ENCODE measurements around the gene MCAM. TPM values are rescaled to one million over a fixed set of nuclear protein-coding genes. Genes with fewer than 3 reads are reported as not detected.

The MCAM gene
- total RNA-seq, 1 experiment from 2014 or later, result 365 TPM

DNA sequence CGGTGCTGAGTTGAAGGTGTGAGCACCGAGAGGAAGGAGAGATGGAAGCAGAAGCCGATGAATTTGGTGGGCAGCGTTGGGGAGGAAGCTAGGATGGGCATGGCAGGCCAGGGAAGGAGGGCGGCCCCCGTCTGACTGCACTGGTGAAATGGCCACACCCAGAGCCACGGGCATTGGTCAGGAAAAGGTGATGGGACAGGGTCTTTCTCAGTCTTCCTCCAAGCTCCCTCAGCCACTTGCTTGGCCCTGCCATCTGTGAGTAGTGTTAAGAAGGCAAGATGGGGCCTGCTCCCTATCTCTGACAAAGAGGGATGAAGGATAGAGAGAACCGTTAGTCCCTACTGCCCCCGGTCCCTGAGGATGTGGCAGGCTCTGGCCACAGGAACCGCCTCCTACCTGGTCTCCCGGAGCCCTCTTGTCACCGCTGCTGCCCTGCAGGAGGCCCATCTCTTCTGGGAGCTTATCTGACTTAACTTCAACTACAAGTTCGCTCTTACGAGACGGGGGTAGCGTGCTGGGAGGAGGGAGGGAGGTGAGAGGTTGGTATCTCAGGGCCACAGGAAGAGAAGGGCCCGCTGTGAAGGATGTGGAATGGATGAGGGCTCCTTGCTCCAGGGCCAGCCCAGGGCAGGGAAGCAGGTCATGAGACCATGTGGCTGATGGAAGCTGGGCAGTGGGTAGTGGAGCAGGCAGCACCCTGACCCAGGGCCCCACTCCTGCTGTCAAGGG lies 6.8 kb downstream of the MCAM start:
- no peak for DNase-seq (ENCODE audit: low read depth)

DNA sequence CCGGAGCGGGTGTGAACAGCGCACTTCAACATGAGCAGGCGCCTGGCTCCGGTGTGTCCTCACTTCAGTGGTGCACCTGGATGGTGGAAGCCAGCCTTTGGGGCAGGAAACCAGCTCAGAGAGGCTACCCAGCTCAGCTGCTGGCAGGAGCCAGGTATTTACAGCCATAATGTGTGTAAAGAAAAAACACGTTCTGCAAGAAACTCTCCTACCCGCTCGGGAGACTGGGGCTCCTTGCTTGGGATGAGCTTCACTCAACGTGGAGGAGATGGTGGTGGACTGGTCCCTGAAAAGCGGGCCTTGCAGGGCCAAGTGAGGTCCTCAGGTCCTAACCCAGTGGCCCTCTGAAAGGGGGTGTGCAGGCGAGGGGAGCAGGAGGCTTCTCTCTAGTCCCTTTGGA lies 7.5 kb downstream of the MCAM start:
- no peak for DNase-seq (ENCODE audit: low read depth)

DNA sequence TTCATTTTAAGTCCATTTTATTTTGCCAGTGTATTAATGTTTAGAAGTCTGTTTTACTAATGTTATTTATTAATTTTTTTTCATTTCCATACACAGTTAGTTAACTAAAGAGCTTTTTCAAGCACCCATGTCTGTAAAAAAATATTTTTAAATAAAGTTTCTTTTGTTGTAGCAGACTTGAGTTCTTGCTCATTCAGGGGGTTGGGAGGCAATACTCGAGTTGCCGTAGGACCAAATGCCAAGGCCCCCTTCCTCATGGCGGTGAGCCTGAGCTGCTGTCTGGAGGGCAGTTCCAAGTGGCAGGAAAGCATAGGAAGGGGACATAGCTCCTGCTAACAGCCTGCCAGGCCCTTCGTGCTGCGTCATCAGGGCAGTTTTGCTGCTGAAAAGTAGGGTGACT lies 9.0 kb downstream of the MCAM start:
- no peak for DNase-seq (ENCODE audit: low read depth)

DNA sequence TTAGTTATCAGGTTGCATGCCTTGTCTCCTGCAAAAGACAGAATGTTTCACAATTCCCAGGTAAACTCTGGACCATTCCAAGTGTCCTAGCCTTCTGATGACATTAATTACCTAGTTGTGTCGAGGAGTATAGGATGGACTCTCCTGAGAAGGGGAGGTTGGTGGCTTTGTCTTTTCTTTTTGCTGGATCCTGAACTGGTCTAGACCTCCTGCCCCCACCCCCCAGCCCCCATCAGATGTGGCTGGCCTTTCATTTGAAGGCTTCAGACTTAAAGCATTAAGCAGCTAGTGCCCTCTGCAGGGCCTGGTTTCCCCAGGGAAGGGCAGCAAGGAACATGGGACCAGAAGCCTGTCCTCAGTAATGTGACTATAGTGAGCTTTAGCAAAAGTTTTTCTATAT lies 9.7 kb downstream of the MCAM start:
- no peak for DNase-seq (ENCODE audit: low read depth)

DNA sequence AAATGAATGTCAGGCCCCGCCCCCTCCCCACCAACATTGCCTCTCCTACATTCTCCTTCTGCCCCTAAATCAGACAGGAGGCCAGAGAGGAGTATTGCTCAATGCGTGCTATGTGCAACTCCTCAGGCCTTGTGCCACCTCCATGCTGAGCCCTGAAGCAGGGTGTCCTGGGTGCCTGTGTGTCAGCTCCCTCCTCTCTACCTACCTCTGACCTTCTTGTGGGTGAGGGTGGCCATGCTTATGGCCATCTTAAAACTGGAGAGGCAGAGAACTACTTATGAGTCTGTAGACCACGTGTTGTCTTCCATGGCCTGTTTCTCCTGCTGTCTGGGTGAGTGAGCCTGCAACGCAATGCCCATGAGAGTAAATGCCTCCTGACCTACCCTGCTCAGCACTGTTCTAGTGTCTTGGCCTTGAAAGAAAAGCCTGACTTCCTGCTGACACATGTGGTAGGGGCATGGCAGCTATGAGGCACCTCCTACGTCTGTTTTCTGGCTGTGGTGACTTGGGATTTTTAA lies 10.5 kb downstream of the MCAM start:
- peak; percentile 32 for DNase-seq (ENCODE audit: low read depth)

DNA sequence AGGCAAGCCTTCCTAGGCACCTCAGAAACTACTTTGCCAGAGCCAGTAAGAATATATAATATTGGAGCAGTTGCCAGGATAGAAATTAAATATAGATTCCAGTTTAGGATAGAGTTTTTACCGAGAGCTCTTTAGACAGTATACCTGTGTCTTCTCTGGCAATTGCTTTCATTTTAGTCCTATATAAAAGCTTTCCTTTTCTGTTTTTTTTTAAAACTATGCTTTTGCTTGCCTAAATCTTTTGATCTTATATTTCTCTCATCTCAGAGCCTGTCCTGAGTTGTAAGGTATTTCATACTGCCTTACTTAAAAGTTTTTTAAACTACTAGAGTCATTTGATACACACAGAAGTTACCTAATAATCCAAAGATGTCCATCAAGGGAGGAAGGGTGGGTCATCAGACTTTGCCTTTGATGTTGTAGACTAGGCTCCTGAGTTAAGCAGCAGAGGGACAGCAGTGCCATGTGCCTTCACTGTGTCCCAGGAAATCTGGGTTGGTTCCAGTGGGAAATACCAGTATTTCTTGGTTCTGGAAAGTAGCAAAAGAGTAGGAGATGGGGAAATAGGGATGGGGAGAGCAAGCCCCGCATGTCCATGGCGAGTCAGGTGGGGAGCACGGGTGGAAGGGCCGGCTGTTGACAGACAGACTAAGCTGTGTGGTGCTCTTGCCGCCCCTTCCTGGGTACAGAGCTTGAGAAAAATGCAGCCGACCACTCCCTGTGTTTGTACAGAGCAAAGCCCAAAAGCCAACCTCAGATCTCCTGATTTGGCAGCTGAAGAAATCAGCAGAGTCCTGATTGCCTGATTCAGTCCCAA lies 11.2 kb downstream of the MCAM start:
- no peak for DNase-seq (ENCODE audit: low read depth)

DNA sequence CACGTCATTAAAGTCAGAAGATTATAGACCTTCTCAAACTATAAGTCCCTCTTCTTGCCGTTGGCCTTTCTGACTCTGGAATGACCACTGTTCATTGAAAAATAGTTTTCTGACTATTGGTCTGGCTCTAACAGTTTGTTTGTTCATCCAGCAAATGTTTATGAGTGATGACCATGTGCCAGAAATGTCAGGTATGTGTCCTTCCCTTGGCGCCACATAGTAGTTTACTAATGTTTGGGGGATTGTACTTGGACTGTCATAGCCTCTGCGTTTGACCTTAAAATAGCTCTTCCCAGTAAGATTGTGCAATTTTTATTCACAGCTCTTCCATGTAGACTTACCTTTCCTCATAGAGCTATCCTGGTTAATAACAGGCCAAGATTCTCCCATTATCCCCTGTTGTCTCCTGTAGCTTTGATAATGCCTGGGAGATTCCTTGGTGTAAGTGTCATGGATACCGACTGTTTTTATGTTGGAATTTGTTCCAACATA lies 13.7 kb downstream of the MCAM start:
- DNase-seq (ENCODE audit: low read depth), result no peak

DNA sequence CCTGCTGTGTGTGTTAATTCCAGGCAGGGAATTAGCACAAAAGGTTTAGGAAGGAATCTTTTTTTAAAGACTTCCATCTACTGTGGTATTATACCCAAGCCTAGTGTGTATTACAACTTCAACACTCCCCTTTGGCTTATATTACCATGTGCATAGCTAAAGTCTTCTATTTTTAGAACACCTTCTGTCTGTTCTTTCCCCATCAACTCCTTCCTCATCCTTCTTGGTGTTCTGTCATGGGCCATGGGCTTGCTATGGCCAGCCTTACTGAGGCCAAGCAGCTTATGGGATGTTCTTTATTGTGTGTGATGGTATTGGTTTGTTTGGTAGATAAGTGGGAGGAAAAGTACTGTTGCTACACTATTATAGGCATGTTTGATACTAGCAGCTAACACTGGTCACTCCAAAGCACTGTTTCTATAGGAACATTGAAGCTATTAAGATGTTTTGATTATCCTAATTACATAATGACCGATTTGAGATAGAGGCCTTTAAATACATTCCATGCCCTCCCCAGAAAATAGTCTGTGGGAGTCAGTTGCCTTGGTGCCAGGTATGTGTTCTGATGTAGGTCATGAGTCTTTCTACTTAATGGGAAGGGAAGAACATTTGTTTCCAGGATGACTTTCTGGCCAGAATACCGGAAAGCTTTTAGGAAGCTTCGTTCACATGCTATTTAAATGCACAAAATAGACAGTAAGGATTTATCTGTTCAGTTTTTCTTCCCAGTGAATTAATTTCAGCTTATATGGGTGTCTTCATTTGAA lies 16.5 kb downstream of the MCAM start:
- DNase-seq (ENCODE audit: low read depth), result no peak

DNA sequence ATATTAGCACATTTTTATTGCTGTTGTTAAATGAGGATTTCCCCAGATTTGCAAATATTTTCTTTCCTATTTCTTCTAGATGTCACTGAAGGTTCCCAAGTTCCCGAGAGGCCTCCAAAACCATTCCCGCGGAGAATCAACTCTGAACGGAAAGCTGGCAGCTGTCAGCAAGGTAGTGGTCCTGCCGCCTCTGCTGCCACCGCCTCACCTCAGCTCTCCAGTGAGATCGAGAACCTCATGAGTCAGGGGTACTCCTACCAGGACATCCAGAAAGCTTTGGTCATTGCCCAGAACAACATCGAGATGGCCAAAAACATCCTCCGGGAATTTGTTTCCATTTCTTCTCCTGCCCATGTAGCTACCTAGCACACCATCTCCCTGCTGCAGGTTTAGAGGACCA lies 17.5 kb downstream of the MCAM start:
- no peak for DNase-seq (ENCODE audit: low read depth)

DNA sequence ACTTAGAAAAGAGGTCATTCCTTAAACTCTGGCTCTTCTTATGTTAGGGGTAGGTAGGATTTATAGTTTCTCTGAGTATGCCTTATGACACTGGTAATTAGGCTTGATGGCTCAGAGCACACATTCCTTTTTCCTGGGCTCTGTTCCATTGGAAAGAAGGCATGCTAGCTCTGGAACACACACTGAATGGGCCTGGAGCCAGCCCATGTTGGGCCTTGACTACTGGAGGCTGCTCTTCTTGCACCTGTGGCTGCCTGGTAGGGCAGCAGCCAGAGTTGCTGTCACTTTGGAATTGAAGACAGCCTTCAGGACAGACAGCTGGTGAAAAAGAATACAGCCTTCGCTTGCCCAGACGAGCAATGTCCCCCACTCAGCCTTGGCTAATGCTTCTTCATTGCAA lies 18.2 kb downstream of the MCAM start:
- no peak for DNase-seq (ENCODE audit: low read depth)

DNA sequence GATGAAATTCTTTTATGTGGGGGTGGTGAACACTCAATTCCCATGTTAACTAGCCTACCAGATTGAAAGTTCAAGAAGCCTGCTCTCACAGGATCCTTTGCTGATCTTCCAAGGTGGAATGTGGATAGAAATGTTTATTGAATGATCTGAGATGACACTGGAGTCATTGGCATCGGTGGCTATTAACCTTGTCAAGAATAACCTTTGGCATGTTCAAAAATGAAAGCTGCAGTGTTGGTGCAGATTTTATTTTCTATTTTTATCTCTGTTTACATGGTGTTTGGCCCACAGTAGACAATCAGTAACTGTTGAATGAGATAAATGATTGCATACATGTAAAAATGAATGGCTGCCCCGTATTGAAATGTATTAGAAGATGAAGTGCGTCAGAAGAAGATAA lies 19.0 kb downstream of the MCAM start:
- DNase-seq (ENCODE audit: low read depth), result no peak

DNA sequence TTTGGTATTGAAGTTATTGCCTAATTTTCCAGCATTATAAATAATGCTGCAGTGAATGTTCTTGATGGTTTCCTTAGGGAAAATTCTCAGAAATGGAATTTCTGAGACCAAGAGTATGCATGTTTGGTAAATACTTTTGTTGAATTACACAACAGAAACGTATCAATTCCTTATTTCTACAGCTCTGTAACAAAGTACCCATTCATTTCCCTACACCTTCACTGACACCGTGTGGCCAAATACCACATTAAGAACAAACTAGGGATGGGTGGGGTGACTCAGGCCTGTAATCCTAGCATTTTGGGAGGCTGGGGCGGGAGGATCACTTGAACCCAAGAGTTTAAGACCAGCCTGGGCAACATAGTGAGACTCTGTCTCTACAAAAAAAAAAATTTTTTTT lies 21.8 kb downstream of the MCAM start:
- peak; percentile 44 for DNase-seq (ENCODE audit: low read depth)

DNA sequence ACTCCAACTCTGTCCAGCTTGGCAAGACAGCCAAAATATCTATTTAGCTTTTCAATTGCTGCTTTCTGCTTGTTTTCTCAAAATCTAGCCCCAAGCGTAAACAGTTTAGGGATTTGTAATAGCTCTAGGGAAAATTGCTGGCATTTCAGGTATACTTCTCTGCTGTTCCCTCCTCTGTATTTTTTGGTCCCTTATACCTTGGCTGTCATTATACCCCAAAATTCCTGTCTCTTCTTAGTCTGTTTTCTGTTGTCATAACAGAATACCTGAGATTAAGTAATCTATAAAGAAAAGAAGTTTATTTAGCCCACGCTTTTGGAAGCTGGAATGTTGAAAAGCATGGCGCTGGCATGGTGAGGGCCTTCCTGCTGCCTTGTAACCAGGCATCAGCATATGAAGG lies 23.5 kb downstream of the MCAM start:
- DNase-seq (ENCODE audit: low read depth), result no peak

DNA sequence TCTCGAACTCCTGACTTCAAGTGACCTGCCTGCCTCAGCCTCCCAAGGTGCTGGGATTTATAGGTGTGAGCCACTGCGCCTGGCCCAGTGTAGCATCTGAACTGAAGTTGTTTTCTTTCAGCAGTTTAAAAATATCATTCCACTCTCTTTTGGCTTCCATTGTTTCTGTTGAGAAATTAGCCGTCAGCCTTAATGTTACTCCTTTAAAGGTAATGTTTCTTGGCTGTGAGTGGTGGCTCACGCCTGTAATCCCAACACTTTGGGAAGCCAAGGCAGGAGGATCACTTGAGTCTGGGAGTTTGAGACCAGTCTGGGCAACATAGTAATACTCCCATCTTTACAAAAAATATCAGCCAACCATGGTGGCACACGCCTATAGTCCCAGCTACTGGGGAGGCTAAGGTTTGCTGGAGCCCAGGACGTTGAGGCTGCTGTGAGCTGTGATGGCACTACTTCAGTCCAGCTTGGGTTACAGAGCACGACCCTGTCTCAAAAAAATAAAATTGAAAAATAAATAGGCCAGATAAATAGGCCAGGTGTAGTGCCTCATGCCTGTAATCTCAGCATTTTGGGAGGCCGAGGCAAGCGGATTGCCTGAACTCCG lies 25.9 kb downstream of the MCAM start:
- DNase-seq (ENCODE audit: low read depth), result no peak

DNA sequence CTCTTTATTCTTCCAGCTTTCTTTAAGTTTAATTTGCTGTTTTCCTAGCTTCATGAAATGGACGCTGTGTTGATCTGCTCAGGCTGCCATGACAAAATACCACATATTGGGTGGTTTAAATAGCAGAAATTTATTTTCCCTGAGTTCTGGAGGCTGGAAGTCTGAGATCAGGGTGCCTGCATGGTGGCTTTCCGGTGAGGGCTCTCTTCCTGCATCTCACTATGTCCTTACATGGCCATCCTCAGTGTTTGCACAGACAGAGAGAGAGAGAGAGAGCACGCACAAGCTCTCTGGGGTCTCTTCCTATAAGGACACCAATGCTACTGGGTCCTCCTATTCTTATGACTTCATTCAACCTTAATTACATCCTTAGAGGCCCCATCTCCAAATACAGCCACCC lies 28.7 kb downstream of the MCAM start:
- DNase-seq (ENCODE audit: low read depth), result no peak

DNA sequence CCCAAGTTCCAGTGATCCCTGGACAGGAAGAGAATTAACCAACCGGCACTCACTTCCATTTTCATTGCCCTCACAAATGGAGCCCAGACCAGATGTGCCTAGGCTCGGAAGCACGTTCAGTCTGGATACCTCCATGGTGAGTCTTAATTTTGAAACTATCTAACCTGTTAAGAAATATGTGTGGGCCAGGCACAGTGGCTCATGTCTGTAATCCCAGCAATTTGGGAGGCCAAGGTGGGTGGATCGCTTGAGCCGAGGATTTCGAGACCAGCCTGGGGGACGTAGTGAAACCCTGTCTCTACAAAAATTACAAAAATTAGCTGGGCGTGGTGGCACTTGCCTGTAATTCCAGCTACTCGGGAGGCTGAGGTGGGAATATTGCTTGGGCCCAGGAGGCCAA lies 31.5 kb downstream of the MCAM start:
- DNase-seq (ENCODE audit: low read depth), result no peak

DNA sequence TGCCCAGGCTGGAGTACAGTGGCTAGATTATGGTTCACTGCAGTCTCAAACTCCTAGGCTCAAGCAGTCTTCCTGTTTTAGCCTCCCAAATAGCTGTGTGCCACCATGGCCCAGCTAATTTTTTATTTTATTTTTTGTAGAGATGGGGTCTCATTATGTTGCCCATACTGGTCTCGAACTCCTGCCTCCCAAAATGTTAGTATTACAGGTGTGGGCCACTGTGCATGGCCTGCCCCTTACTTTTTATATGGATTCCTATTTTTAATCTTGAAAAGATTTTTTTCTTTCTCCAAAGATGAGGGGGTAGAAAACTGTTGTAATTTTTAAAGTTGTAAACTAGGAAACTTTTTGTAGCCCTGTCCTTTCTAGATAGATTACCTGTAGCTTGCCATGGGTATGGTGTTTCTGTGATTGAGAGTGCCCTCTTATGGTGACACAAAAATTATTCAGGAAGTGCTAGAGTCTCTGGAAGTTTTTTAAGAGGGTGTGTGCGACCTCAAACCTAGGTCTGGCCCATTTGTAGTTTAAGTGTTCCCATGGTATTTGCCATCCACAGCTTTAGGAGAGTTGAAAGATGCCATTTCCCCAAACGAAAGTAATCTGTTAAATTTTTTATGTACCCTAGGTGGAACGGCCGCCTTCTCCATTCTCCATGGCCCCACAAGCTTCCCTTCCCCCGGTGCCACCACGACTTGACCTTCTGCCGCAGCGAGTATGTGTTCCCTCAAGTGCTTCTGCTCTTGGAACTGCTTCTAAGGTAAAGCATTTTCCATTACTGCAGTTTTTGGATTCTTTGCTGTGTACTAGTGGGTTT lies 32.4 kb downstream of the MCAM start:
- DNase-seq (ENCODE audit: low read depth), result peak; percentile 58

DNA sequence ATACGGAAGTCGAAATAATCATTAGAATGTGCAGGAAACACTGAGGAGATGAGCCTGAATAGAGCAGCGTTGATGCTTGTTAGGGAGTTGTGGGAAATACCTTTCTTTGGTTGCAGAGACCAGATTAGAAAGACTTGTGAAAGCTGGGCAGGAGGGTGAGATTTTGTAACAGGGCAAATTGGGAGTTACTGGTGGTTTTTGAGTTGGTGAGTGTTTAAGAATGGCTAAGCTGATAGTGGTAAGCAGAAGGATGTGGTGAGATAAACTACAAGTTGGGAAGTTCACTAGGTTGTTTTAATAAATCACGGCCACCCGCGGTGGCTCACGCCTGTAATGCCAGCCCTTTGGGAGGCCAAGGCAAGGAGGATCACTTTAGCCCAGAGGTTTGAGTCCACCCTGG lies 34.4 kb downstream of the MCAM start:
- DNase-seq (ENCODE audit: low read depth), result no peak

DNA sequence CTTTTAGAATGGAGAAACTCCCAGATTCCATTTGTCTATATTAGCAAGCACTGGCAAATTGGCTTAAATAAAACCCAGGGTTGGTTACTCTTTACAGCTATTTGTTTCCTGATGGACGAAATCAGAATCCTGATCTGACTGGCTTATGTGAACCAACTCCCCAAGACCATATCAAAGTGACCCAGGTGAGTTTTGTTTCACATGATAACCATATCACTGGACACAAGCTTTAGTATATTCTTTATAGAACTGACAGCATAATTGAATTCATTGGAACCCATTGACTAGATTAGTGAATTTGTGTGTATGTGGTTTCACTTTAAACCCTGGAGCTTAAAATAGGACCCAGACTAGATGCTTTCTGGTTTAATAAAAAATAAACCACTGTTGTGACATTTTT lies 39.3 kb downstream of the MCAM start:
- no peak for DNase-seq (ENCODE audit: low read depth)

DNA sequence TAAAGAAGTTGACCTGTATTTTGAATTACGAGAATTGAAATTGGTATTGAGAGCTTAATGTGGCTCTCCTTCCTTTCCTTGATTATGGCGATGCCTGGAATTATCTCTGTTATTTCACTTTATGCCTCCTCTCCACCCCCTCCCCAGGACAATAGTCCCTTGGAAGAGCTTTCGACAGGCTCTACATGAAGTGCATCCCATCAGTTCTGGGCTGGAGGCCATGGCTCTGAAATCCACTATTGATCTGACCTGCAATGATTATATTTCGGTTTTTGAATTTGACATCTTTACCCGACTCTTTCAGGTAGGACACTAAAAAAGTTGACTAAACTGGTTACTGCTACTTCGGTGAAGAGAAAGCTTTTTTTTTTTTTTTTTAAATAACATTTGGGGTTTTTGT lies 43.2 kb downstream of the MCAM start:
- DNase-seq (ENCODE audit: low read depth), result no peak

DNA sequence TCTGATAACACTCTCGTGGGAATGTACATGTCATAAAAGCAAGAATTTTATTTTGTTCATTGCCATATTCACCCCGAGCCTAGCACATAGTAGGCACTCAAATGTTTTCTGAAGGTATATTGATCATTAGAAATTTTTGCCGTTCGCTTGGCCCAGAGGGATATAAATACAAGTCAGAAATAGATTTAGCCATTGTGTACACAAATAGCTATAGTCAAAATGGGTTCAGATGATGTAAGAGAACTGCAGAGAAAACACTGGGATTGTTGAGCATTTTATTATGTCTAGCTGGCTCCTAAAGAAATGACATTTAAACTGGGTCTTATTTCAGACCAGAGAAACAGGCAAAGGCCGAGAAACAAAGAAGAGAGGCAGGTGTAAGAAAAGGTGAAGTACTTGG lies 49.3 kb downstream of the MCAM start:
- DNase-seq (ENCODE audit: low read depth), result no peak

Measured in HT1080 (cell line).